A549 (cell line): ENCODE results near the gene TMEM106B.

Source experiments
- BHLHE40 ChIP-seq: IDR thresholded peaks from 2 replicates; pipeline ENCODE4 v1.6.1; 2012; ENCODE audit warnings: low read depth, low read length, inconsistent platforms
- CBX2 ChIP-seq: fragments of 200-600 bp; sonication (generic); IDR thresholded peaks from 2 replicates; pipeline ENCODE4 v1.6.1; 2016; ENCODE audit warnings: low read depth, mild to moderate bottlenecking, borderline replicate concordance
- CEBPB ChIP-seq, 2 experiments: fragments of >200 bp in 1 of 2; sonication (Bioruptor Twin) in 1 of 2; formaldehyde crosslinking in 1 of 2; IDR thresholded peaks; 2 replicates each; pipeline ENCODE4 v1.6.1; 2012 to 2016
- POLR2A ChIP-seq: IDR thresholded peaks from 2 replicates; pipeline ENCODE4 v1.6.1; 2012; ENCODE audit warnings: mild to moderate bottlenecking, low read length
- RFX5 ChIP-seq: fragments of 450-650 bp; IDR thresholded peaks from 2 replicates; pipeline ENCODE4 v1.7.1; 2014; ENCODE audit warnings: antibody characterized with exemption, mild to moderate bottlenecking, moderate library complexity
- SMC3 ChIP-seq: fragments of >200 bp; sonication (Bioruptor Twin); formaldehyde crosslinking; IDR thresholded peaks from 3 replicates; pipeline ENCODE4 v1.6.1; 2018; ENCODE audit warnings: inconsistent platforms
- TF ChIP-seq, protein P1 (sequence below): fragments of >200 bp; sonication (Bioruptor Twin); formaldehyde crosslinking; IDR thresholded peaks from 3 replicates; pipeline ENCODE4 v1.5.1; 2016
- TF ChIP-seq, protein P2 (sequence below): IDR thresholded peaks from 2 replicates; pipeline ENCODE4 v1.6.1; 2012; ENCODE audit warnings: low read depth, borderline replicate concordance

- TF ChIP-seq CEBPB (IDR thresholded peaks at IDR 0.05) (no peak), RFX5 (no peak), CBX2 (no peak), POLR2A (no peak), SMC3 (no peak), BHLHE40 (no peak)
- TF ChIP-seq, protein P1, sequence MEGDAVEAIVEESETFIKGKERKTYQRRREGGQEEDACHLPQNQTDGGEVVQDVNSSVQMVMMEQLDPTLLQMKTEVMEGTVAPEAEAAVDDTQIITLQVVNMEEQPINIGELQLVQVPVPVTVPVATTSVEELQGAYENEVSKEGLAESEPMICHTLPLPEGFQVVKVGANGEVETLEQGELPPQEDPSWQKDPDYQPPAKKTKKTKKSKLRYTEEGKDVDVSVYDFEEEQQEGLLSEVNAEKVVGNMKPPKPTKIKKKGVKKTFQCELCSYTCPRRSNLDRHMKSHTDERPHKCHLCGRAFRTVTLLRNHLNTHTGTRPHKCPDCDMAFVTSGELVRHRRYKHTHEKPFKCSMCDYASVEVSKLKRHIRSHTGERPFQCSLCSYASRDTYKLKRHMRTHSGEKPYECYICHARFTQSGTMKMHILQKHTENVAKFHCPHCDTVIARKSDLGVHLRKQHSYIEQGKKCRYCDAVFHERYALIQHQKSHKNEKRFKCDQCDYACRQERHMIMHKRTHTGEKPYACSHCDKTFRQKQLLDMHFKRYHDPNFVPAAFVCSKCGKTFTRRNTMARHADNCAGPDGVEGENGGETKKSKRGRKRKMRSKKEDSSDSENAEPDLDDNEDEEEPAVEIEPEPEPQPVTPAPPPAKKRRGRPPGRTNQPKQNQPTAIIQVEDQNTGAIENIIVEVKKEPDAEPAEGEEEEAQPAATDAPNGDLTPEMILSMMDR: no peak
- TF ChIP-seq, protein P2, sequence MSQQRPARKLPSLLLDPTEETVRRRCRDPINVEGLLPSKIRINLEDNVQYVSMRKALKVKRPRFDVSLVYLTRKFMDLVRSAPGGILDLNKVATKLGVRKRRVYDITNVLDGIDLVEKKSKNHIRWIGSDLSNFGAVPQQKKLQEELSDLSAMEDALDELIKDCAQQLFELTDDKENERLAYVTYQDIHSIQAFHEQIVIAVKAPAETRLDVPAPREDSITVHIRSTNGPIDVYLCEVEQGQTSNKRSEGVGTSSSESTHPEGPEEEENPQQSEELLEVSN: no peak
Measured at GRCh38 chr7:12217311-12217710, 6.2 kb downstream of the TMEM106B start.
